Mesenteric fat pad (tissue), 1 donor: Measurements from ENCODE around the gene LMX1B. TPM values are rescaled to one million over a fixed set of nuclear protein-coding genes. Genes with fewer than 3 reads are reported as not detected.

ENCODE experiments used
- DNase-seq: peaks from one replicate; pipeline ENCODE4 v3.0.0-alpha.2; 2020; ENCODE audit warnings: low spot score
- total RNA-seq: library from RNA; stranded (reverse); fragmentation: NEBNext Ultra II Directional; extraction: Animal tissue kit (Norgen Biotek cat#: 25700); gene quantifications from one replicate; pipeline ENCODE4 v1.2.1, GENCODE V29; 2021
- donor health status: DM: yes; HTN: yes; CAD: no.

The LMX1B gene
- total RNA-seq, 1 donor from 2014 or later = 0.77 TPM

- no peak for DNase-seq
Observed at GRCh38 chr9:126630458-126631237, 16.9 kb downstream of the LMX1B start.

- no peak for DNase-seq
Observed at GRCh38 chr9:126631254-126631653, 17.5 kb downstream of the LMX1B start.

- DNase-seq = no peak
Observed at GRCh38 chr9:126633881-126634558, 20.3 kb downstream of the LMX1B start.

GRCh38 chr9:126635061-126635460 lies 21.3 kb downstream of the LMX1B start:
- no peak for DNase-seq

- DNase-seq = no peak
Observed at GRCh38 chr9:126635661-126636439, 22.1 kb downstream of the LMX1B start.

GRCh38 chr9:126636983-126637798 lies 23.5 kb downstream of the LMX1B start:
- no peak for DNase-seq

- no peak for DNase-seq
Observed at GRCh38 chr9:126638571-126639132, 24.9 kb downstream of the LMX1B start.

GRCh38 chr9:126639318-126640000 lies 25.7 kb downstream of the LMX1B start:
- no peak for DNase-seq

- no peak for DNase-seq
Observed at GRCh38 chr9:126641118-126641851, 27.6 kb downstream of the LMX1B start.

- DNase-seq = no peak
Observed at GRCh38 chr9:126642010-126642744, 28.4 kb downstream of the LMX1B start.

GRCh38 chr9:126642839-126643238 lies 29.1 kb downstream of the LMX1B start:
- DNase-seq = no peak

GRCh38 chr9:126643945-126644527 lies 30.3 kb downstream of the LMX1B start:
- DNase-seq = no peak

- DNase-seq = no peak
Observed at GRCh38 chr9:126646162-126646561, 32.4 kb downstream of the LMX1B start.

GRCh38 chr9:126647585-126648411 lies 34.1 kb downstream of the LMX1B start:
- no peak for DNase-seq

GRCh38 chr9:126649477-126649876 lies 35.7 kb downstream of the LMX1B start:
- DNase-seq = no peak

GRCh38 chr9:126650404-126651341 lies 36.9 kb downstream of the LMX1B start:
- DNase-seq = no peak
